ENCODE data around the gene SBNO2. TPM values are rescaled to one million over a fixed set of nuclear protein-coding genes. Genes with fewer than 3 reads are reported as not detected.

SBNO2 gene
- total and polyA plus RNA-seq, 9 of the 15 experiments (the other 6 are each of a cell fraction or from before 2014, with no cell fraction given), result 0.01 to 46.2 (median 6.7) TPM

- TF ChIP-seq GMEB1 (CRISPR knock-in tag; IDR thresholded peaks at IDR 0.05), result no peak
- TF ChIP-seq DMBX1 (CRISPR knock-in tag; IDR thresholded peaks at IDR 0.05; ENCODE audit: borderline replicate concordance), result no peak
- TF ChIP-seq FUS (optimal IDR thresholded peaks at IDR 0.05; ENCODE audit: low read depth, low read length), result no peak
- no peak for TF ChIP-seq PTTG1 (tag; IDR thresholded peaks at IDR 0.05; ENCODE audit: low read depth)
These were observed 22.0 kb downstream of the SBNO2 start (continued) for GRCh38 chr19:1151917-1152587.

GRCh38 chr19:1151037-1151724 lies 22.9 kb downstream of the SBNO2 start:
- ChIA-PET POLR2A (no interaction called here), CTCF (ENCODE audit: low intra/inter-chr PET ratio) (no interaction called here)
- Histone ChIP-seq H3K36me3 (ENCODE audit: control insufficient read depth, insufficient read depth, low read length) (peaks cover 41% of the 10 kb centered on the region; the same call in 1 of the 3 replicates), H3K9me1 (ENCODE audit: control insufficient read depth, insufficient read depth, low read length) (no peaks in the 10 kb centered on the region), H3K27me3 (ENCODE audit: control insufficient read depth in 2 of 2, insufficient read depth in 2 of 2, low read length in 2 of 2) (no peaks in the 10 kb centered on the region), H3K4me3 (no peak overlapping the region), H3K79me2 (ENCODE audit: control insufficient read depth, insufficient read depth, low read length) (0 out of 3 replicates have a peak, but pooled peaks cover 7% of the 10 kb centered on the region), H3K9me3 (replicated peaks; ENCODE audit: control insufficient read depth, insufficient read depth, low read depth, low read length) (no peaks in the 10 kb centered on the region), H3K27ac (ENCODE audit: extremely low read depth, low read depth, low read length) (no peak overlapping the region), H3K4me2 (ENCODE audit: insufficient read depth, low read length) (no peak overlapping the region), H3K9ac (ENCODE audit: insufficient read depth in 1 of 2, low read depth in 2 of 2, low read length in 2 of 2) (no peak overlapping the region), H4K20me1 (replicated peaks; ENCODE audit: control insufficient read depth, insufficient read depth, low read length) (no peaks in the 10 kb centered on the region), H3K4me1 (replicated peaks in 1 of 2; ENCODE audit: control insufficient read depth in 2 of 2, insufficient read depth in 2 of 2, low read length in 2 of 2) (peaks cover 0 to 63% of the 10 kb centered on the region in 2 experiments; a peak in 2 of 5 replicates), H2AFZ (ENCODE audit: low read depth, low read length) (no peak overlapping the region)
- DNase-seq (ENCODE audit: extremely low read depth in 1 of 4, low spot score in 3 of 4) (no peak), FAIRE-seq (no peak), ATAC-seq (no peak)
- TF ChIP-seq MXI1 (IDR thresholded peaks at IDR 0.05; ENCODE audit: low read depth, low read length), result no peak
- no peak for TF ChIP-seq SAP30 (IDR thresholded peaks at IDR 0.05; ENCODE audit: borderline replicate concordance, insufficient read depth, low read depth, low read length, poor library complexity, severe bottlenecking)
- TF ChIP-seq PHB2 (IDR thresholded peaks at IDR 0.05; ENCODE audit: low read depth), result no peak
- no peak for TF ChIP-seq MITF (IDR thresholded peaks at IDR 0.05)
- TF ChIP-seq HNRNPLL (IDR thresholded peaks at IDR 0.05; ENCODE audit: low read depth, low read length, poor library complexity, severe bottlenecking), result no peak
- TF ChIP-seq KAT8 (IDR thresholded peaks at IDR 0.05; ENCODE audit: low read depth), result no peak
- intact Hi-C loops (cut with micrococcal nuclease) (no loop called here), in situ Hi-C loops (cut with MboI) (no loop called here)
- BruUV-seq (replicated peaks), result no TSS peak
- WGBS (ENCODE audit: insufficient coverage, low coverage, missing lambda C conversion rate), result 94% methylated on average over 6 of the region's 12 CpGs
